GM21447 (cell line): Measurements from ENCODE around the gene SLC36A1.
"Not testable (repeated sequence)": the region's sequence is repeated elsewhere in the genome, so short reads cannot be mapped to it uniquely, and the experiment has no call there.

Source experiments
- ATAC-seq: cut with Tn5 transposase; IDR thresholded peaks from one replicate; pipeline ENCODE4 v1.9.1; 2021; ENCODE audit not compliant: unreplicated experiment

Gene SLC36A1

GRCh38 chr5:151483176-151483575 lies 35.8 kb downstream of the SLC36A1 start:
- no peak for ATAC-seq

GRCh38 chr5:151483647-151484046 lies 36.2 kb downstream of the SLC36A1 start:
- no peak for ATAC-seq

GRCh38 chr5:151487544-151487943 lies 40.1 kb downstream of the SLC36A1 start:
- ATAC-seq: no peak

GRCh38 chr5:151490627-151491026 lies 43.2 kb downstream of the SLC36A1 start:
- no peak for ATAC-seq

GRCh38 chr5:151491062-151491461 lies 43.7 kb downstream of the SLC36A1 start:
- ATAC-seq: no peak

- ATAC-seq: no peak
Observed at GRCh38 chr5:151492729-151493128, 45.3 kb downstream of the SLC36A1 start.

- no peak for ATAC-seq
Observed at GRCh38 chr5:151493665-151494064, 46.3 kb downstream of the SLC36A1 start.

- no peak for ATAC-seq
Observed at GRCh38 chr5:151495320-151495719, 47.9 kb downstream of the SLC36A1 start.

GRCh38 chr5:151496041-151496484 lies 48.7 kb downstream of the SLC36A1 start:
- no peak for ATAC-seq

- ATAC-seq: no peak
Observed at GRCh38 chr5:151497391-151498002, 50.1 kb downstream of the SLC36A1 start.

GRCh38 chr5:151498395-151499155 lies 51.2 kb downstream of the SLC36A1 start:
- no peak for ATAC-seq

- no peak for ATAC-seq
Observed at GRCh38 chr5:151499501-151500035, 52.2 kb downstream of the SLC36A1 start.

- no peak for ATAC-seq
Observed at GRCh38 chr5:151504006-151504405, 56.6 kb downstream of the SLC36A1 start.

- not testable (repeated sequence) for ATAC-seq
Observed at GRCh38 chr5:151508308-151508707, 60.9 kb downstream of the SLC36A1 start.

GRCh38 chr5:151509231-151509630 lies 61.8 kb downstream of the SLC36A1 start:
- no peak for ATAC-seq

- no peak for ATAC-seq
Observed at GRCh38 chr5:151509836-151510235, 62.4 kb downstream of the SLC36A1 start.

GRCh38 chr5:151517122-151517920 lies 69.9 kb downstream of the SLC36A1 start:
- no peak for ATAC-seq

- no peak for ATAC-seq
Observed at GRCh38 chr5:151520294-151520693, 72.9 kb downstream of the SLC36A1 start.

GRCh38 chr5:151522226-151522625 lies 74.8 kb downstream of the SLC36A1 start:
- ATAC-seq: no peak

- peak; percentile 83 for ATAC-seq
Observed at GRCh38 chr5:151523335-151523734, 75.9 kb downstream of the SLC36A1 start.

GRCh38 chr5:151528153-151528552 lies 80.8 kb downstream of the SLC36A1 start:
- no peak for ATAC-seq
